Activated T-helper 1 cell treated with anti-CD3 and anti-CD28 coated beads, Interleukin-12 subunit alpha, Interleukin-12 subunit beta, Interleukin-2, Interleukin-4 antibody, amounts not matched to agents 30 ng/mL and 10 ng/mL and 1 ng/mL, durations not matched to agents 14 hours and 24 hours and 36 hours (primary cell): Measurements from ENCODE around the gene TMEM192. TPM values are rescaled to one million over a fixed set of nuclear protein-coding genes. Genes with fewer than 3 reads are reported as not detected.
"Not testable (repeated sequence)": the region's sequence is repeated elsewhere in the genome, so short reads cannot be mapped to it uniquely, and the experiment has no call there.

ENCODE experiments used
- DNase-seq: peaks from one replicate; pipeline ENCODE4 v3.0.0; 2021; ENCODE audit warnings: low spot score
- H3K27ac Mint-ChIP-seq: one replicate; pipeline ENCODE4 v1.8.0; 2021; ENCODE audit warnings: mild to moderate bottlenecking, mixed read lengths
- H3K27me3 Mint-ChIP-seq: one replicate; pipeline ENCODE4 v1.8.0; 2022; ENCODE audit warnings: mild to moderate bottlenecking, moderate library complexity, mixed read lengths; ENCODE audit not compliant: insufficient read depth
- H3K36me3 Mint-ChIP-seq: one replicate; pipeline ENCODE4 v1.8.0; 2021; ENCODE audit warnings: low read depth, mixed read lengths
- H3K4me1 Mint-ChIP-seq: one replicate; pipeline ENCODE4 v1.8.0; 2021; ENCODE audit warnings: low read depth, mixed read lengths
- H3K4me3 Mint-ChIP-seq: one replicate; pipeline ENCODE4 v1.8.0; 2021; ENCODE audit warnings: mild to moderate bottlenecking, moderate library complexity, mixed read lengths
- H3K9me3 Mint-ChIP-seq: one replicate; pipeline ENCODE4 v1.8.0; 2021; ENCODE audit warnings: mixed read lengths
- intact Hi-C: fragments of 100-400 bp; cut with micrococcal nuclease; formaldehyde crosslinking; loops from one replicate; pipeline ENCODE4 v1.15.1; 2024
- total RNA-seq: library from RNA; stranded (reverse); gene quantifications from 2 replicates; pipeline ENCODE4 v1.2.3, GENCODE V29; 2022

TMEM192 gene
- total RNA-seq, 1 donor from 2014 or later = 8.1 TPM

DNA sequence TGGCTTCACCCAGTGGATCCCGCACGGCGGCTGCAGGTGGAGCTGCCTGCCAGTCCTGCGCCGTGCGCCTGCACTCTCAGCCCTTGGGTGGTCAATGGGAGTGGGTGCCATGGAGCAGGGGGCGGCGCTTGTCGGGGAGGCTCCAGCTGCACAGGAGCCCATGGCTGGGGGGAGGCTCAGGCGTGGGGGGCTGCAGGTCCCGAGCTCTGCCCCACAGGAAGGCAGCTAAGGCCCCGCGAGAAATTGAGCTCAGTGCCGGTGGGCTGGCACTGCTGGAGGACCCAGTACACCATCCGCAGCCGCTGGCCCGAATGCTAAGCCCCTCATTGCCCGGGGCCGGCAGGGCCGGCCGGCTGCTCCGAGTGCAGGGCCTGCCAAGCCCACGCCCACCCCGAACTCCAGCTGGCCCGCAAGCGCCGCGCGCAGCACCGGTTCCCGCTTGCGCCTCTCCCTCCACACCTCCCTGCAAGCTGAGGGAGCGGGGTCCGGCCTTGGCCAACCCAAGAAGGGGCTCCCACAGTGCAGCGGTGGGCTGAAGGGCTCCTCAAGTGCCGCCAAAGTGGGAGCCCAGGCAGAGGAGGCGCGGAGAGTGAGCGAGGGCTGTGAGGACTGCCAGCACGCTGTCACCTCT lies 13.3 kb upstream of the TMEM192 start:
- H3K9me3 Mint-ChIP-seq, H3K4me1 Mint-ChIP-seq, intact Hi-C loops, H3K4me3 Mint-ChIP-seq, H3K36me3 Mint-ChIP-seq, DNase-seq, H3K27ac Mint-ChIP-seq: not testable (repeated sequence)
- peaks cover 12% of the 10 kb centered on the region for H3K27me3 Mint-ChIP-seq

DNA sequence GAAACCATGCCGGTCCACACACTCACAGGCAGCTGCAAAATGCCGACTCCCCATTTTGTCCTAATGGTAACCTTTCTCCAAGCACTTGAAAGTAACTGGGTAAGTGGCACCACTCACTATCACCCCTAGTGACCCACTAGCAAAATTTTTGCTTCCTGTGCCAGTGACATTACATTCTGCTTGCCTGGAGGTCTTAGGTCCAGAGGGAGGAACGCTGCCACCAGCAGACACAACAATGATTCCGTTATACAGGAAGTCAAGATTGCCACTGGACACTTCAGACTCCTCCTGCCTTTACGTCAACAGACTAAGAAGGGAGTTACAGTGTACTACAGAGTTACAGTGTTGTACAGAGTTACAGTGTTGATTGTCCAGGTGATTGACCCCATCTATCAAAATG lies 11.8 kb upstream of the TMEM192 start:
- intact Hi-C loops = no loop called here
- Mint-ChIP-seq H3K4me3 (no peak overlapping the region), H3K27ac (no peak overlapping the region), H3K36me3 (no peaks in the 10 kb centered on the region), H3K4me1 (no peaks in the 10 kb centered on the region), H3K27me3 (peaks cover 17% of the 10 kb centered on the region), H3K9me3 (no peaks in the 10 kb centered on the region)
- no peak for DNase-seq

DNA sequence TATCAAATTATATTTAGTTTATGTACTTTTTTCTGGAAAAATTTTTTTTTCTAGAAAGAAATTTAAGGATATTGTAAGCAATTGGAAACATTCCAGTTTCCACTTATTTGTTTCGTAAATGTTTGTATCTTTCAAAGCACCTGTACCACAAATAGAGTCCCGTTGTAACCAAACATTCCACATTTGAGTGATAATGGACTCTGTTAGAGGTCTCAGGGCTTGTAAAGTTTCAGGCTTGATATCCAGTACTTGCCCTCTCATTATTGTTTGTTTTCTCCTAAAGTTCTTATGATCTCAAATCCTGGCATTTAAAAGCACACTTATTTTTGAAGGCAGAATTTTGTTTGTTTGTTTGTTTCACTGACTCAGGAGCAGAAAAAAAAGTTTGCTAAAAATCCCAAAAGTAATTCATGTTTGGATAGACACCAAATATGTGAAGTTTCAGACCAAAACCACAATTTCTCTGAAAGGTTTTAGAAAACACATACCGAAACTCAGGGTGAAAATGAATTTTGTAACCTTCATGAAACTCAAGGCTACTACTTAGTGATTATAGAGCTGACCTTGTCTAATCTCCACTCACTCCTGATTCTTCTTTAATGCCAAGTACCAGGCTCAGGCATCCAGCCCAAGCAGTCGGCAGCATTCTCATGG lies 5.7 kb upstream of the TMEM192 start:
- no peak for DNase-seq
- no peak overlapping the region for H3K4me3 Mint-ChIP-seq
- peaks cover 5% of the 10 kb centered on the region for H3K4me1 Mint-ChIP-seq
- H3K27ac Mint-ChIP-seq = no peak overlapping the region
- intact Hi-C loops = no loop called here
- H3K36me3 Mint-ChIP-seq = no peaks in the 10 kb centered on the region
- no peaks in the 10 kb centered on the region for H3K9me3 Mint-ChIP-seq
- peaks cover 25% of the 10 kb centered on the region for H3K27me3 Mint-ChIP-seq

DNA sequence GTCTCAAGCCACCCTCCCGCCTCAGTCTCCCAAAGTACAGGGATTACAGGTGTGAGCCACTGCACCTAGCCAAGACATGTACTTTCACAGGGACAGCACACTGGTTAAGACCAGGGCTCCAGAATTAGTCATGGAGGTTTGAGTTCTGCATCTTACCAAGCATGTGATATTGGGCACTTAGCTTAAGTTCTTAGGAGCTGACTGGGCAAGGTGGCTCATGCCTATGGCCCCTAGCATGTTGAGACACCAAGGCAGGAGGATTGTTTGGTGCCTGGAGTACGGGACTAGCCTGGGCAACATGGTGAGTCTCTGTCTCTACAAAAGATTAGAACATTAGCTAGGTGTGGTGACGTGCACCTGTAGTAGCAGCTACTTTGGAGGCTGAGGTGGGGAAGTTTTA lies 2.6 kb upstream of the TMEM192 start:
- Mint-ChIP-seq H3K27me3 (peaks cover 17% of the 10 kb centered on the region), H3K4me3 (no peak overlapping the region), H3K36me3 (peaks cover 2% of the 10 kb centered on the region), H3K9me3 (no peaks in the 10 kb centered on the region), H3K27ac (no peak overlapping the region), H3K4me1 (peaks cover 12% of the 10 kb centered on the region)
- DNase-seq = no peak
- intact Hi-C loops = no loop called here

DNA sequence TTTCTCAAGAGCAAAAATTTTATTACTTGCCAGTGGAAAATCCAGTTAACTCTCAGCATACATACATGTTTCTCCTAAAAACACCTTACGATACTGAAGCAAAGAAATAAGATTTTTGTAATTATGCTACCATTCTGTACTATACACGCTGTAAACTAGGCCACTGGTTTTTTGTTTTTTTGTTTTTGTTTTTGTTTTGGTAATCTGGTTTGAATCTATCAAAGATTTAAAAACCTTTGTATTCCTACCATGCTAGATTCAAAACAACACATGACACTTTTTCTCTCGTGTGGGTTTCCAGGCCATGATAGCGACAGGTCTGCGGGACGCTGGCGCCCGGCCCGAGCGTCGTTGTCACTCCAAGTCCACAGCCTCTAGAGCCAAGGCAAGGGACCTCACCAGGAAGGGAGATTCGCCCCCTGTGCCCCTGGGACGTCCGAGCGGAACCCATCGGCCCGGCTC lies 723 bp downstream of the TMEM192 start:
- DNase-seq = no peak
- H3K27me3 Mint-ChIP-seq = peaks cover 7% of the 10 kb centered on the region
- H3K9me3 Mint-ChIP-seq = no peaks in the 10 kb centered on the region
- peaks cover 2% of the 10 kb centered on the region for H3K36me3 Mint-ChIP-seq
- H3K27ac Mint-ChIP-seq = peak overlapping the region; percentile 83
- H3K4me3 Mint-ChIP-seq = peak overlapping the region; percentile 91
- intact Hi-C loops = loop anchor here (1.0 to 2.0 kb wide), 5 partner anchors 19 to 219 kb away; partner anchors contain the start of genes KLHL2 and MSMO1
- peaks cover 12% of the 10 kb centered on the region for H3K4me1 Mint-ChIP-seq

- intact Hi-C loops = no loop called here
- H3K4me3 Mint-ChIP-seq = no peak overlapping the region
- H3K9me3 Mint-ChIP-seq = no peaks in the 10 kb centered on the region
- DNase-seq = no peak
- no peak overlapping the region for H3K27ac Mint-ChIP-seq
- H3K27me3 Mint-ChIP-seq = no peaks in the 10 kb centered on the region
- no peaks in the 10 kb centered on the region for H3K4me1 Mint-ChIP-seq
- no peaks in the 10 kb centered on the region for H3K36me3 Mint-ChIP-seq
Observed at GRCh38 chr4:165106518-165106917, 6.1 kb downstream of the TMEM192 start.

DNA sequence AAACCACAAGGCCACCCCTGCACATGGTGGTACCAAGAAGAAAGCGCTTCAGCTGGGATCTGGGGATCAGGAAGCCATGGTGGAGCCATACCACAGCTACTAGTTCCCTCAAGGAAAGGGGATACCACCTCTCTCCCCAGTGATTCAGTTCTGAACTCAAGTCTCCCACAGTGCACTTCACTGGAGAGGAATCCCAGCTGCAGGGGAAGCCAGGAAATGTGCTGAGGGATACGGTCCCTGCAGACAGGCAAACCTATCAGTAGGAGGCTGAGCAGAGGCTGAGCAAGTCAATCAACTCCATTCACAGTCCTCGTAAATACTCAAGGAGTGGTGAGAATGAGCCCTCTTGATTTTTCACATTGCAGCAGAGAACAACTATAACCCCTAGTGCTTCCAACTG lies 11.0 kb downstream of the TMEM192 start:
- intact Hi-C loops = no loop called here
- Mint-ChIP-seq H3K36me3 (no peaks in the 10 kb centered on the region), H3K4me3 (no peak overlapping the region), H3K9me3 (no peaks in the 10 kb centered on the region), H3K4me1 (no peaks in the 10 kb centered on the region), H3K27me3 (no peaks in the 10 kb centered on the region), H3K27ac (no peak overlapping the region)
- DNase-seq = no peak

DNA sequence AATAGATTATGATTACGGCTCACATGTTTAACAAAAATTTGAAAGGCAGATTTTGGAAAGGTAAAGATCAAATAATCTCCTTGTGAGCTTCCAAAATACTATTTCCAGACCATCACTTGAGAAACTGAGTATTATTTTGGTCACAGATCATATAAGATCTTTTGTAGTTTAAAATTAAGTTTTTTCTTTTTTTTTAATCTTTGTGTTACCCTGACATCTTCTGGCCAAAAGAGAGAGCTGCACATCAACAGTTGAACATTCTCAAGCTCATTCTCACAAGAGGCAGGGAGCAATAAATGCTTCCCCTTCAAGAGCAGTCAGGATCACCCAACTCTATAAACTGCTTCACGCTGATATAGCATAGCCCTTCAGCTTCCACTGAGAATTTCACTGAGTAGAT lies 15.9 kb downstream of the TMEM192 start:
- intact Hi-C loops = loop anchor here (1.0 to 2.0 kb wide), 2 partner anchors 317 to 1546 kb away; no protein-coding TSS in a partner anchor
- Mint-ChIP-seq H3K27ac (no peak overlapping the region), H3K27me3 (no peaks in the 10 kb centered on the region), H3K4me1 (no peaks in the 10 kb centered on the region), H3K36me3 (no peaks in the 10 kb centered on the region), H3K4me3 (no peak overlapping the region), H3K9me3 (no peaks in the 10 kb centered on the region)
- no peak for DNase-seq

DNA sequence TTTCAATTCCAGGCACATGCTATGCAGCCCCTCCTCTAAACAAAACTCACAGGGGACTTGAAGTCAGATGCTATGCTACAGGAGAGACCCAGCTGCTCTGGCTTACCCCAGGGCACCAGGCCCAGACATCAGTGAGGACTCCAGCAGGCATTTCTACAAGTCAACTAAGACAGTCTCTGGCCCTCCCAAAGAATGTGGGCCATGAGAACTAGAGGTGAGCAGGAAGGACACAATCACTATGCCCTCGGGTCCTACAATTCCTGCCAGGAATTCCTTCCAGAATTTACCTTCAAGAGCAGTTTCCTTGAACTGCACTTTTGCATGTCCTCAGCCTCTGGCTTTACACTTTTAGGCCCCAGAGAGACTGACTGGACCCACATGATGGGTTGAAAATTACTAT lies 17.4 kb downstream of the TMEM192 start:
- Mint-ChIP-seq H3K4me1 (no peaks in the 10 kb centered on the region), H3K36me3 (no peaks in the 10 kb centered on the region), H3K27me3 (no peaks in the 10 kb centered on the region), H3K4me3 (no peak overlapping the region), H3K27ac (no peak overlapping the region), H3K9me3 (no peaks in the 10 kb centered on the region)
- no peak for DNase-seq
- intact Hi-C loops = no loop called here

DNA sequence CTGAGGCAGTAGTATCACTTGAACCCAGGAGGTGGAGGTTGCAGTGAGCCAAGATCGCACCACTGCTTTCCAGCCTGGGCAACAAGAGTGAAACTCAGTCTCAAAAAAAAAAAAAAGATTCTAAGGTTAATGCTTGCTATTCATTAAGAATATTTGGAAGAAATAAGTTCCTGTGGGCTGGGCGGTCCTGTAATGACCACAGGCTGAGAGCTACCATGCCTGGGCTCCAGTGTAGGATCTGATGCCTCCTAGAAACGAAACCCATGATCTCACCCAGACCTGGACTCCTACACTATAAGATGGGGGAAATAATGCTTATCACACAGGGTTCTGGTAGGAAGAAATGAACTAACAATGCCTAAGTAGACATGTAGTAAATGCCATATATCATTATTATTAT lies 17.8 kb downstream of the TMEM192 start:
- Mint-ChIP-seq H3K9me3 (no peaks in the 10 kb centered on the region), H3K27ac (no peak overlapping the region), H3K4me3 (no peak overlapping the region), H3K27me3 (no peaks in the 10 kb centered on the region), H3K4me1 (no peaks in the 10 kb centered on the region), H3K36me3 (no peaks in the 10 kb centered on the region)
- DNase-seq = no peak
- intact Hi-C loops = no loop called here

DNA sequence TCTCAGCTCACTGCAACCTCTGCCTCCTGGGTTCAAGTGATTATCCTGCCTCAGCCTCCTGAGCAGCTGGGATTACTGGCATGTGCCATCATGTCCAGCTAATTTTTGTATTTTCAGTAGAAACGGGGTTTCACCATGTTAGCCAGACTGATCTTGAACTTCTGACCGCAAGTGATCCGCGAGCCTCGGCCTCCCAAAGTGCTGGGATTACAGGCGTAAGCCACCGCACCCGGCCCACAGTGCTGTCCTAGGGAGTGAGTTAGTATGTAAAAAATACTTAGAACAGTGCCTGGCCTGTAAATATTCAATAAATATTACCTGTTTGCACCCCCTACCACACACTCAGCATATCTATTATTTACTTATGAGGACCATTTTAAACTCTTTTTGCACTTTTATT lies 20.5 kb downstream of the TMEM192 start:
- H3K27me3 Mint-ChIP-seq, H3K4me3 Mint-ChIP-seq, H3K4me1 Mint-ChIP-seq, H3K36me3 Mint-ChIP-seq, DNase-seq, intact Hi-C loops, H3K9me3 Mint-ChIP-seq, H3K27ac Mint-ChIP-seq: not testable (repeated sequence)

GRCh38 chr4:165088366-165088765 lies 24.3 kb downstream of the TMEM192 start:
- H3K27ac Mint-ChIP-seq = no peak overlapping the region
- no peak overlapping the region for H3K4me3 Mint-ChIP-seq
- H3K9me3 Mint-ChIP-seq = no peaks in the 10 kb centered on the region
- no peak for DNase-seq
- no peaks in the 10 kb centered on the region for H3K27me3 Mint-ChIP-seq
- no peaks in the 10 kb centered on the region for H3K4me1 Mint-ChIP-seq
- no peaks in the 10 kb centered on the region for H3K36me3 Mint-ChIP-seq
- intact Hi-C loops = no loop called here

DNA sequence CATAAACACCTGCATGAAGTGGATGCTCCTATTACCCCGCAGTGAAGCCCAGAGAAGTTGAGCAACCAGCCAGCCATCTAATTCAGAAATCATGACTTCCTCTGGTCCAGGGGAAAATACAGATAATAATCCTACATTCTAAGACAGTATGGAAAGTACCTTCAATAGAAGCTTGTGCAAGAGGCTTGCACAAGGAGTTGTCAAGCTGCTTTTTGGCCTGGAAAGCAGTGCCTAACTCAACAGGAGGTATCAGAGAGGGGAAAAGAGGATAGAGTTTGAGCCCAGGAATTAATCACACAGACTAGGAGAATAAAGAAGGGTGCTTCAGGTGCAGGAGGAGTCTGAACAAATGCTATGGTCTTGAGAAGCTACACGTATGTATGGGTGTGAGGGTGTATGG lies 26.7 kb downstream of the TMEM192 start:
- H3K36me3 Mint-ChIP-seq = no peaks in the 10 kb centered on the region

More for the DNA sequence above, 26.7 kb downstream of the TMEM192 start:
- Mint-ChIP-seq H3K9me3 (no peaks in the 10 kb centered on the region), H3K27me3 (no peaks in the 10 kb centered on the region), H3K4me1 (no peaks in the 10 kb centered on the region), H3K27ac (no peak overlapping the region), H3K4me3 (no peak overlapping the region)
- no peak for DNase-seq
- intact Hi-C loops = no loop called here
